A549 (cell line): ENCODE measurements around the gene ZNF292. TPM values are rescaled to one million over a fixed set of nuclear protein-coding genes. Genes with fewer than 3 reads are reported as not detected.

ENCODE experiments used
- ATAC-seq, 2 experiments: fragments of 200-7000 bp in 1 of 2; fragments of >200 bp in 1 of 2; cut with Nextera tagmentation in 1 of 2; cut with Tn5 transposase in 1 of 2; 3 replicates each; pipeline versions ENCODE4 v1.8.0 to v1.9.1; 2018 to 2020; ENCODE audit warnings: mild to moderate bottlenecking in 1 of 2, moderate library complexity in 1 of 2
- CTCF ChIA-PET: fragments of 300-600 bp; sonication (Branson Sonifier 250); formaldehyde crosslinking; extraction: SDS; loops from one replicate; lab custom pipeline; 2021; ENCODE audit warnings: antibody characterized with exemption, inconsistent platforms; lab: Yijun Ruan, JAX
- POLR2A ChIA-PET: fragments of 350-600 bp; formaldehyde crosslinking; extraction: SDS; loops from one replicate; lab custom pipeline; 2021; ENCODE audit warnings: antibody characterized with exemption, inconsistent platforms; lab: Yijun Ruan, JAX
- DNase-seq, 2 experiments: peaks; one replicate each; pipeline versions ENCODE4 v3.0.0 to v3.0.0-alpha.2; 2011 to 2016; ENCODE audit warnings: low read depth in 1 of 2, low spot score in 1 of 2
- FAIRE-seq: peaks from 2 replicates; lab custom pipeline; 2011; peaks lifted over from hg19 to GRCh38; lab: Jason Lieb, UNC
- H3K27ac ChIP-seq, 2 experiments: fragments of >200 bp; sonication (Bioruptor Twin); formaldehyde crosslinking; 3 replicates each; pipeline ENCODE4 v1.5.1; 2016 to 2017
- H3K4me1 ChIP-seq: fragments of >200 bp; sonication (Bioruptor Twin); formaldehyde crosslinking; 3 replicates; pipeline ENCODE4 v1.6.1; 2016
- H3K4me2 ChIP-seq: fragments of >200 bp; sonication (Bioruptor Twin); formaldehyde crosslinking; 3 replicates; pipeline ENCODE4 v1.6.1; 2016
- H3K4me3 ChIP-seq: fragments of >200 bp; sonication (Bioruptor Twin); formaldehyde crosslinking; 3 replicates; pipeline ENCODE4 v1.5.1; 2016
- H3K9me3 ChIP-seq: fragments of >200 bp; sonication (Bioruptor Twin); formaldehyde crosslinking; 3 replicates; pipeline ENCODE4 v1.6.1; 2016
- ATOH8 ChIP-seq: fragments of 250-450 bp; sonication (Bioruptor Pico); IDR thresholded peaks from 2 replicates; pipeline ENCODE4 v1.5.0; 2020; ENCODE audit warnings: low read depth, mild to moderate bottlenecking, moderate library complexity
- CBX8 ChIP-seq: fragments of 200-600 bp; sonication (generic); IDR thresholded peaks from 2 replicates; pipeline ENCODE4 v1.6.1; 2016
- CHD4 ChIP-seq: fragments of 200-600 bp; sonication (generic); IDR thresholded peaks from 2 replicates; pipeline ENCODE4 v1.6.1; 2016; ENCODE audit warnings: antibody characterized with exemption, mild to moderate bottlenecking, borderline replicate concordance
- E2F6 ChIP-seq: IDR thresholded peaks from 2 replicates; pipeline ENCODE4 v1.6.1; 2012; ENCODE audit warnings: low read depth, borderline replicate concordance
- EHF ChIP-seq: fragments of 250-450 bp; sonication (Bioruptor Pico); IDR thresholded peaks from 2 replicates; pipeline ENCODE4 v1.5.0; 2020; ENCODE audit warnings: mild to moderate bottlenecking
- ESRRA ChIP-seq: fragments of 150-350 bp; IDR thresholded peaks from 2 replicates; pipeline ENCODE4 v1.6.1; 2014; ENCODE audit warnings: mild to moderate bottlenecking, low read length, borderline replicate concordance
- GATA3 ChIP-seq: IDR thresholded peaks from 2 replicates; pipeline ENCODE4 v1.6.1; 2012; ENCODE audit warnings: borderline replicate concordance
- HEYL ChIP-seq: fragments of 250-450 bp; sonication (Bioruptor Pico); IDR thresholded peaks from 2 replicates; pipeline ENCODE4 v1.8.0; 2021; ENCODE audit warnings: mild to moderate bottlenecking, moderate library complexity
- HOXA7 ChIP-seq: fragments of 250-450 bp; sonication (Bioruptor Pico); IDR thresholded peaks from 2 replicates; pipeline ENCODE4 v1.5.0; 2020; ENCODE audit warnings: mild to moderate bottlenecking, moderate library complexity
- HOXB13 ChIP-seq: fragments of 250-450 bp; sonication (Bioruptor Pico); IDR thresholded peaks from 2 replicates; pipeline ENCODE4 v1.5.0; 2020; ENCODE audit warnings: low read depth, mild to moderate bottlenecking, moderate library complexity
- MAZ ChIP-seq: fragments of 150-350 bp; IDR thresholded peaks from 2 replicates; pipeline ENCODE4 v1.6.1; 2014; ENCODE audit warnings: antibody characterized with exemption, low read depth, low read length, borderline replicate concordance
- RAD21 ChIP-seq, 2 experiments: fragments of >200 bp in 1 of 2; sonication (Bioruptor Twin) in 1 of 2; formaldehyde crosslinking in 1 of 2; IDR thresholded peaks in 1 of 2; conservative IDR thresholded peaks in 1 of 2; 2 replicates in 1 of 2; 3 replicates in 1 of 2; pipeline ENCODE4 v1.6.1; 2012 to 2018; ENCODE audit warnings: inconsistent platforms in 1 of 2
- RARB ChIP-seq: fragments of 250-450 bp; sonication (Bioruptor Pico); IDR thresholded peaks from 2 replicates; pipeline ENCODE4 v1.8.0; 2021; ENCODE audit warnings: mild to moderate bottlenecking, moderate library complexity
- RCOR1 ChIP-seq: fragments of 150-350 bp; IDR thresholded peaks from 2 replicates; pipeline ENCODE4 v1.6.1; 2014; ENCODE audit warnings: antibody characterized with exemption, low read length, low read depth
- RFX5 ChIP-seq: fragments of 450-650 bp; IDR thresholded peaks from 2 replicates; pipeline ENCODE4 v1.7.1; 2014; ENCODE audit warnings: antibody characterized with exemption, mild to moderate bottlenecking, moderate library complexity
- USF2 ChIP-seq: fragments of 450-650 bp; IDR thresholded peaks from 2 replicates; pipeline ENCODE4 v1.6.1; 2014; ENCODE audit warnings: antibody characterized with exemption
- ZC3H11A ChIP-seq: fragments of 450-650 bp; IDR thresholded peaks from 2 replicates; pipeline ENCODE4 v1.6.1; 2014; ENCODE audit warnings: antibody characterized with exemption, mild to moderate bottlenecking
- ZFP36 ChIP-seq: fragments of 450-650 bp; IDR thresholded peaks from 2 replicates; pipeline ENCODE4 v1.6.1; 2014; ENCODE audit warnings: borderline replicate concordance; ENCODE audit not compliant: partially characterized antibody
- ZNF302 ChIP-seq: fragments of 250-450 bp; sonication (Bioruptor Pico); IDR thresholded peaks from 2 replicates; pipeline ENCODE4 v1.9.0; 2021; ENCODE audit warnings: inconsistent platforms, mild to moderate bottlenecking, moderate library complexity
- WGBS: methylation state at CpG from one replicate; pipeline ENCODE4 v1.1.6; 2017; ENCODE audit errors: missing lambda C conversion rate; 5-methylcytosine and 5-hydroxymethylcytosine counted together
- polyA plus RNA-seq, 4 experiments: library from polyadenylated mRNA; depleted of rRNA in 3 of 4; stranded (reverse); fragments of >200 nt; fragmentation: RNase III in 1 of 4; extraction: RNeasy Plus Mini Kit Qiagen cat#74134 plus additional on column Dnase treatment in 1 of 4; gene quantifications; 2 replicates in 3 of 4; 3 replicates in 1 of 4; pipeline ENCODE4 v1.2.3, GENCODE V29; 2011 to 2017
- TF ChIP-seq, protein P1 (sequence below): fragments of >200 bp; sonication (Bioruptor Twin); formaldehyde crosslinking; IDR thresholded peaks from 3 replicates; pipeline ENCODE4 v1.6.1; 2016

The ZNF292 gene
- polyA plus RNA-seq, 2 of the 4 experiments (the other 2 are of a cell fraction), result 2.5 to 7.5 TPM

DNA sequence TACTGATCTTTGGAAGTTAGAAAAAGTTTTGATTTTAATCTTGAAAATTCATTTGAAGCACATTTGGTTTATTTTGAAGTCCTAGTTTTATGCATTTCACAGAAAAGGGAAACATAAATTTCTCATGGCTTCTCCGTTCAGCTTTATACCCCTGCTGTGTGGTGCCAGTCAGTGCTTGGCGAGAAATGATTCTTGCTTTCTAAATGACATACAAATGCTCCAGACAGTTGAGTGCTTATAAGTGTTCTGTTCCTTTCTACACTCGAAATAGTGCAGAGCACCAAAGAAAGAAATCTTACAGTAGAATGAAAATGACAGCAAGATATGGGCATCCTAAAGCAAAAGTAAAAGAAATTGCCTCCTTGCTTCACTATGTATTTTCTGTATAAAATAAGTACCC lies 9.0 kb upstream of the ZNF292 start:
- no peak for FAIRE-seq
- POLR2A ChIA-PET, result no interaction called here
- 52% methylated on average over 3 of the region's 3 CpGs for WGBS

DNA sequence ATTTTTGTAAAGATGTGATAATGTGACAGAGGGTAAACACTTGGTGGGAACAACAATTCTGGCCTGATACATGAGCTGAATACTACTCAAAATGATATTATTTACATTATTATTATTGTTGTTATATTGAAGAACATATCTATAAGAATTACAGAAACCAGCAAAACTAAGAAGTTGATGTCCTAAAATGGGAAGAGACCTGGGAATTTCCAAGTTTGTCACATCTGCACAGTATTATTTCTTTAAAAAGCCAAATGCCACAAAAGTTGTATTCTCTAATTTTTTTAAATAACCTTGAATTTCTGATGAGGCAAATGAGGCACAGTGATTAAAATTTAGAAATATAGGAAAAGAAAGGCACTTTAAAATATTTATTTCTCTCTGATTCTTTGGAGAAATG lies 5.0 kb upstream of the ZNF292 start:
- Histone ChIP-seq H3K4me1 (peaks cover 9% of the 10 kb centered on the region; the same call in 2 of the 3 replicates), H3K4me3 (no peak overlapping the region), H3K9me3 (no peaks in the 10 kb centered on the region)
- POLR2A ChIA-PET, result no interaction called here
- TF ChIP-seq CHD4 (no peak), RAD21 (conservative IDR thresholded peaks at IDR 0.05 in 1 of 2, IDR thresholded peaks at IDR 0.05 in 1 of 2) (no peak), RFX5 (no peak)
- TF ChIP-seq, all 56 proteins: peak for 0
- no peak overlapping the region for H3K27ac ChIP-seq
- CTCF ChIA-PET, result interaction anchor here (1.1 kb wide), 1 partner anchor 11 kb away, joined by 3 read pairs; no protein-coding TSS in a partner anchor
- no peak overlapping the region for H3K4me2 ChIP-seq
- FAIRE-seq, result no peak
- no peak for DNase-seq
- ATAC-seq, result no peak

More for the DNA sequence above, 9.0 kb upstream of the ZNF292 start:
- Histone ChIP-seq H3K4me2 (no peak overlapping the region), H3K4me3 (no peak overlapping the region)
- CTCF ChIA-PET, result no interaction called here
- TF ChIP-seq MAZ (no peak), HOXB13 (no peak), ATOH8 (CRISPR knock-in tag) (no peak), ZNF302 (CRISPR knock-in tag) (no peak), ZFP36 (no peak), RARB (CRISPR knock-in tag) (no peak), ZC3H11A (no peak)
- TF ChIP-seq, all 56 proteins: peak for 0
- H3K4me1 ChIP-seq, result no peaks in the 10 kb centered on the region
- ATAC-seq (no peak), DNase-seq (no peak)
- no peak overlapping the region for H3K27ac ChIP-seq
- no peaks in the 10 kb centered on the region for H3K9me3 ChIP-seq

DNA sequence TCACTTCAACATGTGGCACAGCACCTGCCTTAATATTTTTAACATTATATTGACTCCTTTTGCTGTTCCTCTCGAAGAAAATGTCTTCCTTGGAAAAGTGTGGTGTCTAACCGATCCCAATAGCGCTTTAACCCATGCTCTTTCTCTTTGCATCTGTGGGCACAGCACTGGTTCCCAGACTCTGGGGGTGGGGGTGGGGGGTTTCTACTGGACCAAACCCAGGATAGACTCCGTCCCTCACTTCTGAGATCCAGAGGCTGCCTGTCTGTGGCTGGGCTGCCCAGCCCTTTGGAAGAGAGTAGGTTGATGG lies 3.9 kb upstream of the ZNF292 start:
- WGBS, result 78% methylated on average over 4 of the region's 4 CpGs
- Histone ChIP-seq H3K4me2 (no peak overlapping the region), H3K27ac (no peak overlapping the region), H3K9me3 (no peaks in the 10 kb centered on the region), H3K4me1 (peaks cover 9% of the 10 kb centered on the region; the same call in 2 of the 3 replicates), H3K4me3 (no peak overlapping the region)
- ChIA-PET POLR2A (no interaction called here), CTCF (no interaction called here)
- no peak for ATAC-seq
- TF ChIP-seq E2F6 (no peak), USF2 (no peak), MAZ (no peak), HEYL (no peak), RCOR1 (no peak), CBX8 (no peak), GATA3 (no peak)
- no peak for DNase-seq
- no peak for FAIRE-seq

- H3K27ac ChIP-seq, result no peak overlapping the region
- TF ChIP-seq EHF (CRISPR knock-in tag) (no peak), HOXA7 (no peak), ZFP36 (no peak), ESRRA (no peak), RCOR1 (no peak), CBX8 (no peak)
- TF ChIP-seq, protein P1, sequence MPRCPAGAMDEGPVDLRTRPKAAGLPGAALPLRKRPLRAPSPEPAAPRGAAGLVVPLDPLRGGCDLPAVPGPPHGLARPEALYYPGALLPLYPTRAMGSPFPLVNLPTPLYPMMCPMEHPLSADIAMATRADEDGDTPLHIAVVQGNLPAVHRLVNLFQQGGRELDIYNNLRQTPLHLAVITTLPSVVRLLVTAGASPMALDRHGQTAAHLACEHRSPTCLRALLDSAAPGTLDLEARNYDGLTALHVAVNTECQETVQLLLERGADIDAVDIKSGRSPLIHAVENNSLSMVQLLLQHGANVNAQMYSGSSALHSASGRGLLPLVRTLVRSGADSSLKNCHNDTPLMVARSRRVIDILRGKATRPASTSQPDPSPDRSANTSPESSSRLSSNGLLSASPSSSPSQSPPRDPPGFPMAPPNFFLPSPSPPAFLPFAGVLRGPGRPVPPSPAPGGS, result no peak
Measured at GRCh38 chr6:87151781-87152525, 3.4 kb upstream of the ZNF292 start.

More at GRCh38 chr6:87151781-87152525, 3.4 kb upstream of the ZNF292 start:
- peaks cover 9% of the 10 kb centered on the region; the same call in 2 of the 3 replicates for H3K4me1 ChIP-seq
- H3K9me3 ChIP-seq, result no peaks in the 10 kb centered on the region
- FAIRE-seq (no peak), DNase-seq (no peak), ATAC-seq (no peak)
- POLR2A ChIA-PET, result no interaction called here
- H3K4me3 ChIP-seq, result no peak overlapping the region
- CTCF ChIA-PET, result no interaction called here
- no peak overlapping the region for H3K4me2 ChIP-seq
- 92% methylated on average over 39 of the region's 71 CpGs for WGBS
